Tibial nerve (tissue), 4 donors: ENCODE measurements around the gene MAP3K14.

Experiments used
- EP300 ChIP-seq, 2 donors: sonication (generic); formaldehyde crosslinking; IDR thresholded peaks; one replicate each; pipeline ENCODE4 v1.6.1; 2017; ENCODE audit warnings: antibody characterized with exemption in 2 of 2, mild to moderate bottlenecking in 1 of 2
- TF ChIP-seq, protein P1 (sequence below), 5 experiments: fragments of 200-600 bp in 3 of 5; fragments of 450-650 bp in 2 of 5; sonication (generic) in 3 of 5; IDR thresholded peaks; one replicate each; pipeline ENCODE4 v1.5.1; 2016 to 2019; ENCODE audit warnings: antibody characterized with exemption in 5 of 5, mild to moderate bottlenecking in 3 of 5, moderate library complexity in 2 of 5

GRCh38 chr17:45282683-45283644, 33.9 kb downstream of the MAP3K14 start:
- TF ChIP-seq, protein P1, sequence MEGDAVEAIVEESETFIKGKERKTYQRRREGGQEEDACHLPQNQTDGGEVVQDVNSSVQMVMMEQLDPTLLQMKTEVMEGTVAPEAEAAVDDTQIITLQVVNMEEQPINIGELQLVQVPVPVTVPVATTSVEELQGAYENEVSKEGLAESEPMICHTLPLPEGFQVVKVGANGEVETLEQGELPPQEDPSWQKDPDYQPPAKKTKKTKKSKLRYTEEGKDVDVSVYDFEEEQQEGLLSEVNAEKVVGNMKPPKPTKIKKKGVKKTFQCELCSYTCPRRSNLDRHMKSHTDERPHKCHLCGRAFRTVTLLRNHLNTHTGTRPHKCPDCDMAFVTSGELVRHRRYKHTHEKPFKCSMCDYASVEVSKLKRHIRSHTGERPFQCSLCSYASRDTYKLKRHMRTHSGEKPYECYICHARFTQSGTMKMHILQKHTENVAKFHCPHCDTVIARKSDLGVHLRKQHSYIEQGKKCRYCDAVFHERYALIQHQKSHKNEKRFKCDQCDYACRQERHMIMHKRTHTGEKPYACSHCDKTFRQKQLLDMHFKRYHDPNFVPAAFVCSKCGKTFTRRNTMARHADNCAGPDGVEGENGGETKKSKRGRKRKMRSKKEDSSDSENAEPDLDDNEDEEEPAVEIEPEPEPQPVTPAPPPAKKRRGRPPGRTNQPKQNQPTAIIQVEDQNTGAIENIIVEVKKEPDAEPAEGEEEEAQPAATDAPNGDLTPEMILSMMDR (IDR thresholded peaks at IDR 0.05), result no peak
- TF ChIP-seq EP300 (IDR thresholded peaks at IDR 0.05), result no peak
